RWPE1 (cell line): ENCODE results near the gene CPOX.

ENCODE experiments used
- CTCF ChIA-PET: fragments of 350-600 bp; sonication (Branson Sonifier 250); formaldehyde crosslinking; extraction: SDS; loops from one replicate; lab custom pipeline; 2021; lab: Yijun Ruan, JAX
- POLR2A ChIA-PET: fragments of 400-600 bp; formaldehyde crosslinking; extraction: SDS; loops from one replicate; lab custom pipeline; 2020; ENCODE audit warnings: antibody characterized with exemption; ENCODE audit not compliant: low non-redundant PET; lab: Yijun Ruan, JAX
- DNase-seq: peaks from one replicate; pipeline ENCODE4 v3.0.0; 2012; ENCODE audit warnings: low spot score
- H3K27ac ChIP-seq: fragments of 450-650 bp; 2 replicates; pipeline ENCODE4 v1.5.1; 2017
- TF ChIP-seq, protein P1 (sequence below): fragments of 450-650 bp; conservative IDR thresholded peaks from 2 replicates; pipeline ENCODE4 v1.5.1; 2017; ENCODE audit warnings: low read depth, mild to moderate bottlenecking

CPOX gene

DNA sequence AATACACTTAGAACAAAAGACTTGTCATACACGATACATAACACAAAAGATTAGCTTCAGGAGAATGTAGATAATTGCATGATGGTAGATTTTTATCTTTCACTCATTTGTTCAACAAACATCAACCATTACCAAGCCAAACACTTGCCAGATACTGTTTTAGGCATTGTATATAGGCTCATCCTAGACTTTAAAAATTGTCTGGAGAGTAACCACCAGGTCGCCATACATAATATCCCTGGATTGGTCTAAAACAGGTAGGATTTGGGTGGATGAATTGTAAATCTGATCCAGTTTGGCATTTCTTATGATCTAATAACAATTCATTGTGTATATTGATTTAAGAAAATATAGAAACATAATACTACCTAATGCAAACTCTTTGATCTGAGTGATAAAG lies 38.8 kb downstream of the CPOX start:
- POLR2A ChIA-PET, result no interaction called here

DNA sequence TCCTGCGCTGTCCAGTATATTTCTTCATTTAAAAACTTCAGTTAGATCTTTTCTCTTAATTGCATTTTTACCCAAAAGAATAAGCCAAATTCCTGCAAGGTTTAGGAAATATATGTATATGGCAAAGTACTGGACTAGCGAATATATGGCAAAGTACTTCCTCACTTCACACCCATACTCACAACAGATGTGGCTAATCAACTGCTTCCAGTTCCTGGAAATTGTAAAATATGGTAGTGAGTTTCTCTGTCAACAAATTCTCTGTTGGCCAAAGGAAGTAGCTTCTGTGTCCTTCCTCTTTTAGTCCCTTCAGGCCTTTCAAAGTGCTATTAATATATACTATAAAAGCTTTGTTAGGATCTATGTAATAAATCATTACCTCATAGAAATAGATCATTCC lies 39.7 kb downstream of the CPOX start:
- POLR2A ChIA-PET, result no interaction called here
- TF ChIP-seq, protein P1, sequence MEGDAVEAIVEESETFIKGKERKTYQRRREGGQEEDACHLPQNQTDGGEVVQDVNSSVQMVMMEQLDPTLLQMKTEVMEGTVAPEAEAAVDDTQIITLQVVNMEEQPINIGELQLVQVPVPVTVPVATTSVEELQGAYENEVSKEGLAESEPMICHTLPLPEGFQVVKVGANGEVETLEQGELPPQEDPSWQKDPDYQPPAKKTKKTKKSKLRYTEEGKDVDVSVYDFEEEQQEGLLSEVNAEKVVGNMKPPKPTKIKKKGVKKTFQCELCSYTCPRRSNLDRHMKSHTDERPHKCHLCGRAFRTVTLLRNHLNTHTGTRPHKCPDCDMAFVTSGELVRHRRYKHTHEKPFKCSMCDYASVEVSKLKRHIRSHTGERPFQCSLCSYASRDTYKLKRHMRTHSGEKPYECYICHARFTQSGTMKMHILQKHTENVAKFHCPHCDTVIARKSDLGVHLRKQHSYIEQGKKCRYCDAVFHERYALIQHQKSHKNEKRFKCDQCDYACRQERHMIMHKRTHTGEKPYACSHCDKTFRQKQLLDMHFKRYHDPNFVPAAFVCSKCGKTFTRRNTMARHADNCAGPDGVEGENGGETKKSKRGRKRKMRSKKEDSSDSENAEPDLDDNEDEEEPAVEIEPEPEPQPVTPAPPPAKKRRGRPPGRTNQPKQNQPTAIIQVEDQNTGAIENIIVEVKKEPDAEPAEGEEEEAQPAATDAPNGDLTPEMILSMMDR, result no peak
- no peak overlapping the region for H3K27ac ChIP-seq
- DNase-seq, result no peak
- CTCF ChIA-PET, result no interaction called here

More for the DNA sequence above, 38.8 kb downstream of the CPOX start:
- no peak overlapping the region for H3K27ac ChIP-seq
- CTCF ChIA-PET, result no interaction called here
- TF ChIP-seq, protein P1, result no peak
- no peak for DNase-seq

DNA sequence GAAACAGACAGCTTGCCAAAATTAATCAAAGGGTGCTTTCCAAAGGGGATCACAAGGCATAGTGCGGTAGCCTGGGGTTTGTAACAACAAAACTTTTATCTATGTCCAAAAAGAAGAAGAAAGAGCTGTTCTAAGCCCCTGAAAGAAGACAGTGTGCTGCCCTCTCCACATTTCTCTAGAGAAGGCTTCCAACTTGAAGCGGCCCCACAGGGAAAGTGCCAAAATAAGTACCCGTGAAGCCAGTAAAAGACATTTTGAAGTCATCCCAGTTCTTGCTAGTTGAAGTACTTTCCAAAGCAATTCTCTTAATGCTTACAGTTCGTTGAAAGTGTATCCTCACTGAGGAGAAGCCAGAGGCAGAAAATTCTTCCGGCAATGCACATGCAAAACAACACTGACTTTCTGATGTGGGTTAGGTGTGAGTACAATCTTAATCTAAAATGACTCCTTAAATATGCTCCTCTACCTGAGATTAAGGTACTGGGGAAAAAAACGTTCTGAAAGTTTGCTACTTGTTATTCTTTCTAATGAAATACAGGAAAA lies 40.3 kb downstream of the CPOX start:
- POLR2A ChIA-PET, result no interaction called here
- no peak overlapping the region for H3K27ac ChIP-seq
- DNase-seq, result no peak
- TF ChIP-seq, protein P1, result no peak
- CTCF ChIA-PET, result interaction anchor here (0.6 kb wide), 1 partner anchor 18 kb away, joined by 3 read pairs; no protein-coding TSS in a partner anchor

DNA sequence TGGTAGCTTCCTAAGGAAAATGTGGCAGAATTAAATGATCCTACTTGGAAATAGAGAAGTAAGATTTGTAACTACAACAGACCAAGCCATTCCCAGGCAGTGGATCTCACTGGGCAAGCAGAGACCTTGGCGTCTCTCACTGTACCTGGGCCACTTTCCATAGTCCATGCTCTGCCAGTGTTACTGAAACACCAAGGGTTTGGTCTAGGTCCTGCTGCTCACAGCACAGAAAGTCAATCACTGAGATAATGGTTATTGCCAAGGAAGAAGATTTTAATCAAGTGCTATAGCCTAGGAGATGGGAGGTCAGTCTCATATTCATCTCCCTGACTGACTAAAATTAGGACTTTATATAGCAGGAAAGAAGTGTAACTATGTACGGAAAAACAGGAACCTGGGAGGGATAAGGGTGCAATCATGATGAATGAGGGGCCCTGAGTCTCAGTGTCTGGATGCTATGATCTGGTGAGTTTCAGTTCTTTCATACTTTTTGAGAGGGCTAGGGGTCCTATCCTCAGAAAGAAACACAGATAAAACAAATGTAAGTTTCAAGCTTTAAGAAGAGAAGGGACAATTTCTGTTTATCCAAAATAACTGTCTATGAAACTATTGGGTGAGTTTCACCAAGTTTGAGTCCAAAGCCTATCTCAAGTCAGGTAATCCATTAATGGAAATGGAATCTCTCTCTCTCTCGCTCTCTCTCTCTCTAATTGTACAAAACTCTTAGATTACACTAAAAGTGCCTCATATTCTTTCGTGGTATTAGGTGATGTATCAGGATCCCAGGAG lies 41.0 kb downstream of the CPOX start:
- ChIA-PET POLR2A (no interaction called here), CTCF (interaction anchor here (0.6 kb wide), 1 partner anchor 19 kb away, joined by 3 read pairs; no protein-coding TSS in a partner anchor)
- no peak overlapping the region for H3K27ac ChIP-seq
- DNase-seq, result no peak
- TF ChIP-seq, protein P1, result no peak

DNA sequence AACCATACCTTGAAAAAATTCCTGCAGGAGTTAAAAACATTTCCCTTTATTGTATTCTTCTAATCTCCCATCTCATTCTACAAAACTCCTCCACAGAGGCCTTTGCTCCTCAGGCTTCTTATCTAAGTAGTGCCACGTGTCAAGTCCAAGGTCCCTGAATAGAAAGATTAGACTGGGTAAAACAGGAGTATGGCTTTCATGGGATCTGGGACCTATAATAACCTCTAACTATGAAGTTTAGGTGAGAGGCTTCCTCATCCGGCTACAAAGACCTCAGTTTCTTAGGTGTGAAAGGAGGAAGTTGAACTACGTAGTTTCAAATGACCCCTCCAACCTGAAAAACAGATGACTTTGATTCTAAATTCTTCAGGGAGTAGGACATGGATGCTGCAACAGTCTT lies 41.7 kb downstream of the CPOX start:
- ChIA-PET POLR2A (no interaction called here), CTCF (no interaction called here)
- TF ChIP-seq, protein P1, result no peak
- no peak overlapping the region for H3K27ac ChIP-seq
- no peak for DNase-seq

DNA sequence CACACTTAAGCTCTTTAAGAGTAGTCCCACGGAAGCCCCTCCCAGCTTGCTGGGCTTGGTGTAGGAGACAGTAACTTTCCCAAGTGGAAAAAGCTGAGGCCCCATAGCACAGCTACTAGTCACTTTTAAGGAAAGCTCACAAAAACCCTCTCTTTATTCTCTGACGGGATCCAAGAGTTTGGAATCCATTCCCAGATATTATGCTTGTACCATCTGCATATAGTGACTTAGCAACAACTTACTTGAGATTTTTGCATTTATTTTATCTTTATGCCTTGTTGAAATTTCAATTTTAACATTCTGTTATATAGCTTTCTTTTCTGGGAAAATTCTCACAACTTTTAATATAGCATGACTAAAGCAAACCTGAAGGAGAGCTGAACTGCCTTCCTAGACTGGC lies 42.2 kb downstream of the CPOX start:
- no peak for DNase-seq
- CTCF ChIA-PET, result no interaction called here
- H3K27ac ChIP-seq, result no peak overlapping the region
- POLR2A ChIA-PET, result no interaction called here
- TF ChIP-seq, protein P1, result no peak
